GM19397 (cell line): ENCODE results near the gene RYR2.
"Not testable (repeated sequence)": the region's sequence is repeated elsewhere in the genome, so short reads cannot be mapped to it uniquely, and the experiment has no call there.

Source experiments
- ATAC-seq: cut with Tn5 transposase; IDR thresholded peaks from one replicate; pipeline ENCODE4 v1.9.1; 2021; ENCODE audit warnings: mild to moderate bottlenecking, moderate library complexity; ENCODE audit not compliant: unreplicated experiment

RYR2 gene

DNA sequence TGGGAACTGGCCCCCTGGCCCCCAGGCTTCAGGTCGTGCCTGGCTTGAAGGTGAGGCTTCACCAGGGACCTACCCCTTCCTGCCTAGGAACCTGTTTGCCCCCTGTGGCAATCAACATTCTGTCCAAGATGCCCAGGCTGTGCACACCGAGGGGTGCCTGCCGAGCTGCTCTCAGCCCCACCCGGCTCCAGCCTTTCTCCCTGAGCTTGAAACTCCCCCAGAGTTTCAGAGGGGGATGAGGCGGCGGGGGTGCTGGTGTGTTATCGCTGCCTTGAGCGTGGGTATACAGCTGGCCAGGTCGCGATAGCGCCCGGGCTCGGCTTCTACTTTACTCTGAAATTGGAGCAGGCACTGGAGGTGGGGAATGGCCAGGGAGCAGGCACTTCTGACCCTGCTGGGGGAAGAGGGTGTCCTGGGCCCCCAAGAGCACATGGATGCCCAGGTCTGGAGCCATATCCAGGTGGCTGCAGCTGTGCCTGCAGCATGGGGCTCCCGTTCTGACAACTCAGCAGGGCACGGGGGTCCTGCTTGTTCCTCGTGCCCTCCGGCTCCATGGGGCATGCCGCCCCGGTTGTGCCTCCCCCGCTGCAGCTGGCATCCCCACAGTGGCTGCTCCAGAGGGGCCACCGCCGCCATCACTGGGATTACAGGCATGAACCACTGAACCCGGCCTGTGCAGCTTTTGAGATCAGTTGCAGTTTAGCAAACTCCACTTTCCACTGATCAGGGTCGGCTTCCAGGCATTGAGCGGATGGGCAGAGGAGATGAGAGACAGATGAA lies 29.8 kb downstream of the RYR2 start:
- ATAC-seq: no peak

GRCh38 chr1:237074371-237075117 lies 32.6 kb downstream of the RYR2 start:
- no peak for ATAC-seq

GRCh38 chr1:237084341-237085077 lies 42.5 kb downstream of the RYR2 start:
- no peak for ATAC-seq

GRCh38 chr1:237091691-237092090 lies 49.7 kb downstream of the RYR2 start:
- no peak for ATAC-seq

- no peak for ATAC-seq
Measured at GRCh38 chr1:237093691-237094090, 51.7 kb downstream of the RYR2 start.

GRCh38 chr1:237098541-237098940 lies 56.6 kb downstream of the RYR2 start:
- no peak for ATAC-seq

- ATAC-seq: no peak
Measured at GRCh38 chr1:237103021-237103420, 61.0 kb downstream of the RYR2 start.

DNA sequence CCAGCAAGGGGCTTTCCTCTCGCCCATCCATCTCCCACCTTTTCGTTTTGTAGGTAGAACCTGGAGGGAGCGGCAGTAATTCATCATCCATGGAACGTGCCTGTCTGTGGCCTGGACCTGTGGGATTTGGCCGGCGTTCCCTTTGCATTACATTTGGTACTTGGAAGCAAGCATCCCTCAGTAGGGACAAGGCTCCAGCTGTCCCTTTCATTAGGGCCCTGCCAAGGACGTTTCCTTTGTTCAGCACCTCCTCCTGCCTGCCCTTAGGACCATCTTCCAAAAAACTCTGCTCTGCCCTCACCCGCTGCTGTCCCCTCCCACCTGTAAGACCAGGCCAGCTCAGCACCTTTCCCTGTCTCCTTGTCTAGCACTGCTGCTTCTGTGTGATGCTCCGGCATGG lies 62.1 kb downstream of the RYR2 start:
- ATAC-seq: no peak

- no peak for ATAC-seq
Measured at GRCh38 chr1:237105826-237106225, 63.8 kb downstream of the RYR2 start.

DNA sequence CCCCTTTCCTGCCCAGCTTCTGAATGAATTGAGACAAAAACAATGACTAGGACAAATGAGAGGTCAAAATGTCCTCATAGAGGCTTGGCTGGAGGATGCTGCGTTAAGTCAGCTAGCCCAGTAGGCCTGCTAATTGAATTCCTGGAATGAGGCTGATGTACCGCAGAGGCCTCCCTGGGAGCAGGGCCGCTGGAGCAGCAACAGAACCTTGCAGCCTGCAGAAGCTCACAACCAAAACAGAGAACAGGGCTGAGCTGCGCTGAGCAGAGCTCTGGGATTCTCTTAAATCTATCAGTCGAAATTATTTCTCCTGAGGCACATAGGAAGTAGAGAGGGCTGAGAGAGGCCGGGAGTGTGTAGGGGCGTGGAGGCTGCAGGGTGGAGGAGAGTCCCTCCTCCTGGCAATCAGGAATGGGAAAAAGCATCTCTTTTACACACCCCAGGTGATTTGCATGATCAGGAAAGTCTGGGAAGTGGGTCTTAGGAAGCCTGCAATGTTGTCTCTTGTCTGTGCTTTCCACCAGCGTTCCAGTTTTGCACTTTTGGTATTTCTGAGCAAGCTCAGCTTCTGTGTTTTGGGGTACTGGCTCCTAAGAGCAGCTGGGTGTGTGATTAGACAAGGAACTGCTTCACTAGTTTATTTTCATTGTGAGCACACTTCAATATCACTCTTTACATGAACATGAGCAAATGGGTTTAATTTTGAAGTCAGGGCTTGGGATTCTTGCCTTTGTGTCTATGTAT lies 66.5 kb downstream of the RYR2 start:
- ATAC-seq: no peak

- ATAC-seq: no peak
Measured at GRCh38 chr1:237111807-237112206, 69.8 kb downstream of the RYR2 start.

DNA sequence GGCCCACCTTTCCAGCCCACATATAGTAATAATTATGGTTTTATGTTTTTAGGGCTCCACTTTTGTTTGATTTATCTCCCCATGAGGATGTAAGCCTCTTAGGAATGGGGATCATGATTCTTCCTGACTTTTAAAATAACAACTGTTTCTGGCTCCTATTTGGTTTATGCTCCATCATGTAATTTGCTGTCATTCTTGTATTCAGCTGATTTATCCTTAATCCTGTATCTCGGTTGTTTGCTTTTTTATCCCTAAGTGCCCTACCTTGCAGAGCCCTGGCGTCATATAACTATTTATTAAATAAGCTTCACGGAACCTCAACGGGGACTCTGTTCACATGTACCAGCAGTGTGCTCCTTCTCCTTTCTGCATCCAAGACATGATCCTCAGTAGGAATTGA lies 70.7 kb downstream of the RYR2 start:
- ATAC-seq: no peak

- ATAC-seq: no peak
Measured at GRCh38 chr1:237115035-237115434, 73.1 kb downstream of the RYR2 start.

GRCh38 chr1:237119091-237119490 lies 77.1 kb downstream of the RYR2 start:
- no peak for ATAC-seq

DNA sequence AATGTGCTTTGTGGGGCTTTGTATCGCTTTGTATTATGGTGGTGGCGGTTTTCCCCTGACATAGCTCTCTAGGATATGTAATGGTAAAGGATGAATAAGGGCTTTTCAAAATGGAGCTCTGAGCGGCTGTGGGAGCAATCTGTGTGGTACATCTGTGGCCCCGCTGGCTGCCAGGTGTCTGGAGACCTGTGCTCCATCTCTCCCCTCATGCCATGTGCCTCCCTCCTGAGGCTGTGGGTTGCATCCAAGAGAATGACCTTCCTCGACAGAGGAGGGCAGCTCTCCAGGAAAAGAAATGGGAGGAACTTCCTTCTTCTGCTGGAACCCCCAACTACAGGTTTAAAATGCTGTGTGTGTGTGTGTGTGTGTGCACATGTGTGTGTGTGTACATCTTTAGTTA lies 78.7 kb downstream of the RYR2 start:
- ATAC-seq: no peak

DNA sequence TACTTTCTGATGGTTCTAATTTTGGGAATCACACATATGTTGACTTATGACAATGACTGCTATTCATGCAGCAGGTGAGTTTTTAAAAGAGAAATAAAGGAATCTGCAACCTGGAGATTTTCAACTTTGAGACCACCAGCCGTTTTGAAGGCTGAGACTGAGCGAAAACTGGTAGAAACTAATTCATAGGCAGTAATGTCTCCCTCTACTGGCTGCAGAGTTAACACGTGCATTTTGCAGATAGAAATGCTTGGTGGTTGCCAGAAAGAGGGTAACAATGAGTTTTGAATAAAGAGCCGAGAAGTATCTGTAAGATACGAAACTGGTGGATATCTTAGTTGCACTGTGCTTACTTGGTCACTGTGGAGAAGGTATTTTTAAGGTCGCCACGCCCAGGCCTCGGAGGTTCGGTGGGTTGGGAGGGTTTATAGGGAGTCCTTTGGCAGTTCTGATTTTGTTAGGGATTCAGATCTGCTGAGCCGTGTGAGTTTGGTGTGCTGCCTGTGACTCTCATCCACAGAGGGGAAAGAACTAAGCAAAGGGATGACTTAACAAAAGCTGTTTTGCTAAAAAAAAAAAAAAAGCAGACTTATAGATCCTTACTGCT lies 83.0 kb downstream of the RYR2 start:
- ATAC-seq: no peak

GRCh38 chr1:237126180-237126579 lies 84.2 kb downstream of the RYR2 start:
- ATAC-seq: no peak

DNA sequence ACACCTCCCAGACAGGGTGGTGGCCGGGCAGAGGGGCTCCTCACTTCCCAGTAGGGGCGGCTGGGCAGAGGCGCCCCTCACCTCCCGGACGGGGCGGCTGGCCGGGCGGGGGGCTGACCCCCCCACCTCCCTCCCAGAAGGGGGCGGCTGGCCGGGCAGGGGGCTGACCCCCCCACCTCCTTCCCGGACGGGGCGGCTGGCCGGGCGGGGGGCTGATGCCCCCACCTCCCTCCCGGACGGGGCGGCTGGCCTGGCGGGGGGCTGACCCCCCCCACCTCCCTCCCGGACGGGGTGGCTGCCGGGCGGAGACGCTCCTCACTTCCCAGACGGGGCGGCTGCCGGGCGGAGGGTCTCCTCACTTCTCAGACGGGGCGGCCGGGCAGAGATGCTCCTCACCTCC lies 85.3 kb downstream of the RYR2 start:
- not testable (repeated sequence) for ATAC-seq

GRCh38 chr1:237133921-237134320 lies 91.9 kb downstream of the RYR2 start:
- ATAC-seq: no peak

DNA sequence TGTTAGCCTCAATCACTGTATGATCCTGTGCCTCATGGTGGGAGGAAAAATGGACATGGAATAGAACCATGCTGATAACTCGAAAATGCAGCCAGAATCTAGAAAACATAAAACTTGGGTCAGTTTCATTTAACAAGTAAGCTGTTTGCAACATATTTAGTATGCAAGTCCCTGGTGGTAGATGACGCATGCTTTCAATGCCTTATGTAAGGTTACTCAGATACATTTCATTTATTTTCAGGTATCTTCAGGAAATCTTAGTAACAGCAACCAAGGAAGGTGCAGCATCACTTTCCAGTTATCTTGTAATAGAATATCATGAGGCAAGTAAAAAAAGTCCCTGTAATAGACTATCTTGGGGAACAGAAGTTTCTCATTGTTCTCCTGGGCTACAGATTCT lies 92.9 kb downstream of the RYR2 start:
- ATAC-seq: no peak

DNA sequence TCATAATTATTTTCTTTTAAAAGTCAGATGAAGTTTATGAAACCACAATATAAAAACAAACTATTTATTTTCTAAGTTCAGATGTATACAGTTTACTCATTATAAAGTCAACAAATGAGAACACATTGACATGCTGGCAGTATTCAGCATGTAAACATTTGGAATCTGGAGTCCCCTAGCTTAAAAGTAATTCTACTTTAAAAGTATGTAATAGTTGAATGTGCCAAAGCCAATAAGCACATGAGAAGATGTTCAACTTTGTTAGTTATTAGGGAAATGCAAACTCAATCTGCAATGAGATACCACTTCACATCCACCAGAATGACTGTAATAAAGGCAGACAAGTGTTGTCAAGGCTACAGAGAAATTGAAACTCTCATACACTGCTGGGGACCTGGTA lies 96.6 kb downstream of the RYR2 start:
- ATAC-seq: no peak
